Kidney tubule cell (primary cell): Measurements from ENCODE around the gene PGAP1.
A peak's percentile ranks its signal among the peaks of the same experiment; 100 is the strongest.

Experiments
- DNase-seq: peaks from one replicate; pipeline ENCODE4 v3.0.0-alpha.2; 2018; ENCODE audit warnings: low spot score

Gene PGAP1, protein sequence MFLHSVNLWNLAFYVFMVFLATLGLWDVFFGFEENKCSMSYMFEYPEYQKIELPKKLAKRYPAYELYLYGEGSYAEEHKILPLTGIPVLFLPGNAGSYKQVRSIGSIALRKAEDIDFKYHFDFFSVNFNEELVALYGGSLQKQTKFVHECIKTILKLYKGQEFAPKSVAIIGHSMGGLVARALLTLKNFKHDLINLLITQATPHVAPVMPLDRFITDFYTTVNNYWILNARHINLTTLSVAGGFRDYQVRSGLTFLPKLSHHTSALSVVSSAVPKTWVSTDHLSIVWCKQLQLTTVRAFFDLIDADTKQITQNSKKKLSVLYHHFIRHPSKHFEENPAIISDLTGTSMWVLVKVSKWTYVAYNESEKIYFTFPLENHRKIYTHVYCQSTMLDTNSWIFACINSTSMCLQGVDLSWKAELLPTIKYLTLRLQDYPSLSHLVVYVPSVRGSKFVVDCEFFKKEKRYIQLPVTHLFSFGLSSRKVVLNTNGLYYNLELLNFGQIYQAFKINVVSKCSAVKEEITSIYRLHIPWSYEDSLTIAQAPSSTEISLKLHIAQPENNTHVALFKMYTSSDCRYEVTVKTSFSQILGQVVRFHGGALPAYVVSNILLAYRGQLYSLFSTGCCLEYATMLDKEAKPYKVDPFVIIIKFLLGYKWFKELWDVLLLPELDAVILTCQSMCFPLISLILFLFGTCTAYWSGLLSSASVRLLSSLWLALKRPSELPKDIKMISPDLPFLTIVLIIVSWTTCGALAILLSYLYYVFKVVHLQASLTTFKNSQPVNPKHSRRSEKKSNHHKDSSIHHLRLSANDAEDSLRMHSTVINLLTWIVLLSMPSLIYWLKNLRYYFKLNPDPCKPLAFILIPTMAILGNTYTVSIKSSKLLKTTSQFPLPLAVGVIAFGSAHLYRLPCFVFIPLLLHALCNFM

DNA sequence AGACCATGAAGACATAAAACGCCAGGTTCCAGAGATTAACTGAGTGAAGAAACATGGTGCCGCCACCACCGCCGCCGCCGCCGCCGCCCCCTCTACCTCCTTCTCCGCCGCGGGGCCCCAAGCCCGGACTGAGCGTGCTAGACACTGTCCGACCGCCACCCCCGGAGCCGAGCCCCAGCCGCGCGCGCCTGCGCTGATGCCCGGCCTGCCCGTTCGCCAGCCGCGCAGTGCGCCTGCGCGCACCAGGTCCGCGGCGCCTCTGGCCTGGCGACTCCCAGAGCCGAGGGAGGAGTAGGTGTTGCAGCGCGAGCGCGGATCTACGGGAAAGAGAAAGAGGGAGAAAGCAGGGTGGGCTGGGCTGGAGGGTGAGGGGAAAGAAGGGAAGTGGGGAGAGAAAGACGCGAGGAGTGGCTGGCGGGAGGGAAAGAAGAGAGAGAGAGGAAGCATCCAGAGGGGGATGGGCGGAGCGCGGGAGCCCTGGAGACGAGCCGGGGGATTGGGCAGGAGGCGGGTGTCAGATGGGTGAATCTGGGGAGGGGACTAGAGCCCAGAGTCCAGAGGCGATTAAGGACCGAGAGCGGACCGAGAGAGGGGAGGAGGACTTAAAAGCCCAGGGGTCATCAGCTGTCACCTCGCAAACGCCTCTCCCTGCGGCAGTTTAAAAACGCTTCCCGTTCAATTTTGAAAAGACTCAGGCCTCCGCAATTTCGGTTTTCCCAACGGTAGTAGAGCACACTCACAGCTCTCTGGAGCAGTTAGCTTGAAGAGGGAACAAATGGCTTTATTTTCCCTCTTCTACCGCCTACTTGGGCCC lies at the start of gene PGAP1:
Gene PGAP1 (minus strand): TSS at position 146 of the 814 bp plus-strand sequence. CDS start 91 bp downstream, at position 55.
- DNase-seq = peak; percentile 92

DNA sequence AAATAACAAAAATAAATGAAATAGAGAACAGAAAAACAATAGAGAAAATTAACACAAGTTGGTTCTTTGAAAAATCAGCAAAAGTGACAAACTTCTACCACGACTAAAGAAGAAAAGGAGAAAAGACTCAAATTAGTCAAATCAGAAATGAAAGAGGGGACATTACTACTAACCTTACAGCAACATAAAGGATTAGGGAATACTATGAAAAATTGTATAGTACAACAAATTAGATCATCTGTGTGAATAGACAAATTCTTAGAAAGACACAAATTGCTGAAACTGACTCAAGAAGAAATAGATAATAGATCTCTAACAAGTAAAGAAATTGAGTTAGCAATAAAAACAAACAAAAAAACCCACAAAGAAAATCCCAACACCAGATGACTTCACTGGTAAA lies 48.5 kb upstream of the PGAP1 start:
- no peak for DNase-seq

- peak; percentile 50 for DNase-seq
Observed at GRCh38 chr2:196971574-196972279, 45.2 kb upstream of the PGAP1 start.

GRCh38 chr2:196970099-196970498 lies 43.6 kb upstream of the PGAP1 start:
- no peak for DNase-seq

DNA sequence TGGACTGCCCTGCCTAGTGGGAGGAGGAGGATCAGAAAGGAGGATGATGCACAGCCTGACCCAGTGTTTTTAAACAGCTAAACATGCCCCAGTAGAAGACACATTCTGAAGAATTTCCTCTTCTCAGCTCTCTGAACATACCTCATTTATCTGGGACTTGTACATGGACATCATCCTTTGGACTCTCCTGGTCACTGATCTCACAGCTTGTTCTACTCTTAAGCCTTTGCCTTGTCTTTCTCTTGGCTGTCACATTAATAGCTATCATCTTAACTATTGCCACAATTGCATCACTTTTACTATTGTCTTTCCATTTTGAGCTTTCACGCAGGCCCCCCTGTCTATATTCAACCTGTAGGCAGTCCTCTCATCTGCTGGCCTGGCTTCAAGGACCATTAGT lies 42.0 kb upstream of the PGAP1 start:
- no peak for DNase-seq

GRCh38 chr2:196967775-196968174 lies 41.3 kb upstream of the PGAP1 start:
- no peak for DNase-seq

DNA sequence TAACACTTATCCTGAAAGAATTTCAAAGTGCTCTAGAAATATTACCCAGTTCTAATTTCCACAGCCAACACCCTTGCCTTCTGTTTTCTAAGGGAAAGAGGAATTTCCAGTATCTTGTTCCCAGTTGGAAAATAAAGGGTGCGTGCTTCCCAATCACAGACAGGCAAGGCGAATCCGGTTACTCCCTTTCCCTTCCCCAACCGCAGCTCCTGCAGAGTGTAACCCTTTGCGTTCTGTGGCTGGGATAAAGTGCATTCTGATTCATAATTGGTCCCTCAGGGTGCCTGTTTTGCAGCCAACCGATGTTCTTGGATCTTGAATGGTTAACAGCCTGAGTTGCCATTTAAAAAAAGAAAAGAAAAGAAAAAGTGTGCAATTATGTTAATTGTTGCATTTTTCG lies 40.6 kb upstream of the PGAP1 start:
- peak; percentile 61 for DNase-seq

- DNase-seq = no peak
Observed at GRCh38 chr2:196966061-196966460, 39.6 kb upstream of the PGAP1 start.

- no peak for DNase-seq
Observed at GRCh38 chr2:196965651-196966050, 39.1 kb upstream of the PGAP1 start.

DNA sequence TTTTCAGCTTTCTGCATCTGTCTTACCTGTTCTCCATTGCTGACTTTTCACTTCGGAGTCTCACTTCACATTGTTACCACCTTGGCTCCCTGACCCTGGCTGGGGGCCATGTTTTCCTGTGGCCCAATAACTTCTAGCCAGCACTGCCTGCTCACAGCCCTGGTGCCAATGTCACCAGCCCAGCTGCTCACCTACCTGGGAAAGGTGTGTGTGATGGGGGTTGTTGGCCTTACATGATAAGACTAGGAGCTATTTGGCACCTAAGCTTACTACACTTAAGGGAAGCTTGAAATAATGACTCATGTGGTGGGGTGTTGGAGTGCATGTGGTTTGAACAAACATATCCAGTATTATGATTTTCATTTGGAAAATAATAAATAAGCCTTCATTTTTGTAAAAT lies 37.5 kb upstream of the PGAP1 start:
- DNase-seq = no peak

GRCh38 chr2:196963043-196963442 lies 36.5 kb upstream of the PGAP1 start:
- DNase-seq = peak; percentile 24

DNA sequence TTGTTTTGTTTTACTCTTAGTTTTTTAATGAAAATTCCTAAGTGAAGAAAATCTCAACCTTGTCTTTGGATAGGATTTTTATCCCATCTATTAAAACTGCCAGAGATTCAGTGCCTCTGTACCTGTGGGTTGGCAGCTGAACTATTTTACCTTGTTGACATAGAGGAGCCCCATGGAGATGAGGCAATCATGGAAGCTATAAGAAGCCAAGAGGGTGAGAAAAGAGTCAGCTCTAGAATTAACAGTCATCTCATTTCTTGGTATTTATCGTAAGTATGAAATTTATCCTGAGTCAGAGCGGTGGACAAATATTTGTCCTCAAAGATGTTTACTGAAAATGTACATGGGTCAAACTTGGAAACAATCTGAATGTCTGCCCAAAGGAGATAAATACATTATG lies 35.8 kb upstream of the PGAP1 start:
- DNase-seq = no peak

- DNase-seq = no peak
Observed at GRCh38 chr2:196961889-196962288, 35.4 kb upstream of the PGAP1 start.

GRCh38 chr2:196959734-196960338 lies 33.3 kb upstream of the PGAP1 start:
- no peak for DNase-seq

DNA sequence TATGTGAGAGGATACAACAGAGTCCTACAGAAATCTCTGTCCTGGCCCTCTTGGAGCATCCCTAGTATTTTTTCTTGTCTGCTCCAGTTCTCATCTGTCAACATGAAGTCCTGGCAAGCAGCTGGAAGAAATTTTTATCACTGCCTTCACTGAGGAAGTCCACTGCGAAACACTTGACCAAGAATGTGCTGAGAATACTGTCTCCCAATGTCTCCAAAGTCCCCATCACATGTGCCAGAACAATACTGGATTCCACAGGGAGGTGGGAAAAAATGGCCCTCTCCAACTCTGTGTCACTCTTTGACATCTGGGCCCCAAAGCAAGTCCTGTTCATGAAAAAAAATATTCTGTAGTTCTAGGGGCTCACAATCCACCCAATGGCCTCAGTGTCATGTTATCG lies 32.8 kb upstream of the PGAP1 start:
- no peak for DNase-seq

DNA sequence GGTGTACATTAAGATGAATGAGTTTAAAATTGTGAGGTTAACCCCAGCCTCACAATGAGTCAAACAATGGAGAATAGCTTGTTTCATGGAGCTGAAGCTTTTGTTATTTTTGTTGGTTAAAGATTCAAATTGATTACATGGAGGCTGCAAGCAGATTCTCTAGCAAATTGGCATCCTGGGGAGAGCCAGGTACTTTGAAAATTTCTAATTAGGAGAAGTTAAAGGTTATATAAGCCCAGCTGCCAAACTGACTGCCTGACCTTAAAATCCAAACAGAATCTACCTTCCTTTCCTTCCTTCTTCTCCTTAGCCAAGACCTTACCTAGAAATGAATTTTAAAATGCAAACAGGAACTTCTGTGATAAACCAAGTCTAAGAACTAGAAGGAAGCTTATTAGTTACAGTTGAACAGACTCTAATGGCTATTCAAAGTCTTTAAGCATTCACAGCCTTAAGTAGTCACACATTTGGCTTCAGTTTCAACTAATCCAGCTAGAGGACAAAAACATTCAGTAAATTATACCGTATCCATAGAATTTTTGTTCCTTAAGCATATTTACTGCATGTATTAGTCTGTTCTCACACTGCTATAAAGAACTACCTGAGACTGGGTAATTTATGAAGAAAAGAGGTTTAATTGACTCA lies 31.5 kb upstream of the PGAP1 start:
- no peak for DNase-seq

DNA sequence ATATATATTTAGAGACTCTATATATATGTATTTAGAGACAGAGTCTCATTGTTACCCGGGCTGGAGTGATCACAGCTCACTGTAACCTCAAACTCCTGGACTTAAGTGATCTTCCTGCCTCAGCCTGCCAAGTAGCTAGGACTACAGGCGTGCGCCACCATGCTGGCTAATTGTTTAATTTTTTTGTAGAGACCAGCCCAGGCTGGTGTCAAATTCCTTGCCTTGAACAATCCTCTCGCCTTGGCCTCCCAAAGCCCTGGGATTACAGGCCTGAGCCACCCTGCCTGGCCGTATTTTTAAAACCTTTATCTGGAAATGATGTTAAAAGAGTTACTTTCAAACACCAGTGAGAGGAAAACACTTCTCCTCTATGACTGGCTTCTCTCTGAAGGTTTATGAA lies 30.9 kb upstream of the PGAP1 start:
- DNase-seq = no peak

GRCh38 chr2:196956069-196956468 lies 29.6 kb upstream of the PGAP1 start:
- DNase-seq = no peak

GRCh38 chr2:196955036-196955435 lies 28.5 kb upstream of the PGAP1 start:
- no peak for DNase-seq

- no peak for DNase-seq
Observed at GRCh38 chr2:196954001-196954400, 27.5 kb upstream of the PGAP1 start.

- no peak for DNase-seq
Observed at GRCh38 chr2:196952936-196953335, 26.4 kb upstream of the PGAP1 start.
